ENCODE data around the gene ZMAT5.
A peak's percentile ranks its signal among the peaks of the same experiment; 100 is the strongest.

Gene ZMAT5

DNA sequence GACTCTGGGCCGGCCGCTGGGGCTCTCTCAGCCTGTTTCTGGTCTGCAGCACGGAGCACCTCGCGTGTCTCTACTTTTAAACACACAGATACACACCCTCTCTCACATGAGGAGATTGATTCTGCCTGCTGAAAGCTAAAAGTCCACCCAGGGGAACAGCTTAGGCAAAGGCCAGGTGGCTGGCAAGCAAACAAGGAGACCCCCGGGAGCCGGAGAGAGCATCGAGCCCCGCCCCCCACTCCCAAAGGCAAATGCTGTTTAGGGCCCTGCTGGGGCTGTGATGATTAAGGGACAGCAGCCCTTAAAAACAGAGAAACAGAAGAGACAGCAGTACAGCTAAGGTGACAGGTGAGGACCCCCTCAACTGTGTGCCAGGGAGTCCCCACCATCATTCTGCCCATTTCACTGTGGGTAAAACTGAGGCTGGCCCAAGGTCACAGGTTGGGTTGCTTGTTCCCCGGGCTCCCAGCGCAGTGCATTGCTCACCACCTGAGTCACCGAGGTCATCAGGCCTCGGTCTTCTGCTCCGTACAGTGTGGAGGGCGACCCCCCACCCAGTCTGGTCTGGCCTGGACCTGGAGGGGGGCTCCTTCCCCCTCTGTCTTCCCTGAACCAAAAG is 40.2 kb downstream of the ZMAT5 start:
- no peak for DNase-seq

DNA sequence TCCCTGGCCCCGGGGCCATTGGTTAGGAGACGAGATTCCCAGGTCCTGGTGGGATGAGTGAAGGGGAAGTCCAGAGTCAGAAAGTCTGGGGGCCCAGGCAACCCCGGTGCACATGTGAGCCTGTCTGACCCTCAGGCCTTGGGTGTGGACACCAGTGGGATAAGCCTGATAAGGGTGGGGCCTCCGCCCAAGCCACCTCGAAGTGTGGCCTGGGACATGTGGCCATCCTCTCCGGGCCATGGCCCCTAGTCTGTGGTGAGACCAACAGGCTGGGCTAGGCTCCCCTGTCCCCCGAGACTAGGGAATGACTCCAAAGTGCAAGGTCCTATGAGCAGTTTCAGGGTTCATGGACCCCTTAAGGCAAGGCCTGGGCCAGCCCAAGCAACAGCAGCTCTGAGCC is 40.7 kb downstream of the ZMAT5 start:
- DNase-seq: no peak

DNA sequence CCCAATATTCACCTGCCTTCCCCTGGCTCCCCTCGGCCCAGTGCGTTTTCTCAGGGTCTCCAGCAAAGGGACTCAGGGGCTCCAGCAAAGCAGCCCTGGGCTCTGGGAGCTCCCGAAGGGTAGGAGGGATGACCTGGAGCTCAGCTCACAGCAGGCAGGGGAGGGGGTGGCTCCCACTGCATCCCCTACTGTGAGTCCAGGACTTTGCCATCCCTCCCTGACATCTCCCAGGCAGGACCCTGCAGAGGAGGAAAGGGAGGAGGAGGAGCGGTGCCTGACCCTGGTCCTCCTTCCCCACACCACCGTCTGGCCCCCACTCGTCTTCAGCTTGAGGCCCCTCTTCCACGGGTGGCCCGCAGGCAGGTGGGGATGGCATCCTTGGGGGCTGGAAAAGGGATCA is 42.0 kb downstream of the ZMAT5 start:
- no peak for DNase-seq

DNA sequence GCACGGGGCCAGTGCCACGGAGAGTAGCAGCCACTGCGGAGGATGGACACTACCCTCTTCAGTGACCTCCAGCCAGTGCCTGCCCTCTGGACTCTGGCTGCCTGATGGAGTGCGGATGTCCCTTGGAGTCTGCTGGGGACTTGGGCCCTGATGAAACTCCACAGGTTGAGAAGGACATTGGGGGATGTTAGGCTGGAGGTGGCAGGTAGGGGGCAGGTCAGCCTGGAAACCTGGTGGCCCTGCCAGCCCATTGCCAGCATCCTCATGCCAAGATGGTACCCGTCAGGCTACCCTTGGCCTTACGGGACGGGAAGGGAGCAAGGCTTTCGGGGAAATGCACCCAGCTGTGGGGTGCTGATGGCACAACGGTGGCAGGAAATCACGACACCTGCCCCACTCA is 43.0 kb downstream of the ZMAT5 start:
- DNase-seq: no peak

DNA sequence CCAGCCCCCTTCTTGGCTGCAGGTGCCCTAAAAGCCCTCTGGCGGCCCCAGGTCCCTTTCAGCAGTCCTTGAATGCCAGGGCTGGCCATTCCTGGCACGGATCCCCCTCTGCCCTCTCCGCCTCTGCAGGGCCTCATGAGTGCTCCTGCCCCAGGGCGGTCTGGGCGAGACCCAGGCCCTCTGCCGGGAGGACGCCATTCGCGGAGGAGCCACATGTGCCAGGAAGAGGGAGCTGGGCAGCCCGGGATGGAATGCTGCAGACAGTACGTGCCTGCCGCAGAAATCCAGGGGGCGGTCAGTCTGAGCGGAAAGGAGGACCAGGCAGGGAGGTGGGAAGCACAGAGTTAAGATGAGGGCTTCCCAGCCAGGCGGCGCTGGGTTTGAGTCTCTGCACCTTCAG is 44.2 kb downstream of the ZMAT5 start:
- no peak for DNase-seq

DNA sequence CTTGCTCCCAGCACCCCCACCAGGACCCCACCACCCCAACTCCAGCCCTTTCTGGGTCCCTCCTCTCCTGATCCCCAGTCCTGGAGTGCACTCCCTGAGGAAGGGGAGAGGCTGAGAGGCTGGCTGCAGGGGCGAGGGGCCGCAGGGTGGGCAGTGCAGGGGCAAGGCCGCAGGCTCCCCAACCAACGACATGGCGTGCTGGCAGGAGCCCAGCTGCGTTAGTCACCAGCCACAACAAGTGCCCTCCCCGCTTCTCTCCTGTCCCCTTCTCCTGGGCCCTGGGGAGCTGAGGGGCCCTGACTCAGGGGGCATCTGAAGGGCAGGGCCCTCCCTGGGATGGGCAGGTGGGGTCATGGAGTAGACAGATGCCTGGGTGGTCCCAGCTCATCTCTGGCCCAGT is 44.7 kb downstream of the ZMAT5 start:
- DNase-seq: no peak

DNA sequence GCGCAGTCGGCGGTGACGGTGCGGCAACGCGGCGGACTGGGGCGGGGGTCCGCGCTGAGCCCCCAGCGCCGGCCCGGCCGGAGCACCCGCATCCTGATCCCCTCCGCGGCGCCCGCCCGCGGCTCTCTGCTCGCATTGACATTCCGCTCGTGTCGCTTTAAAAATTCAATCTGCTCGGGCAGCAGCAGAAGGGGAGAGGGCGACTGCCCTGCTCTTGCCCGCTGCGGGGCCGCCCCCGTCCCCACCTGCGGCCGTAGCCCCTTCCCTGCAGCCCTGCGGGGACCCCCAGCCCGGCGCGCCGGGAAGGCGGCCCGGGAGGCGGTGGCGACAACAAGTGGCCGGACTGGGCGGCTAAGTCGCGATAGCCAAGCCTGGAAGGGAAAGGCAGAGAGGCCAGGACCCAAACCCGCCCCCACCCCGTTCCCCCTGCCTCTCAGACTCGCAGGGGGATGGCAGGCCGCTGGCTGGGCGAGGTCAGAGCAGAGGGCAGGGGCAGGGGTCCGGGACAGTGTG is 45.9 kb downstream of the ZMAT5 start:
- no peak for DNase-seq

DNA sequence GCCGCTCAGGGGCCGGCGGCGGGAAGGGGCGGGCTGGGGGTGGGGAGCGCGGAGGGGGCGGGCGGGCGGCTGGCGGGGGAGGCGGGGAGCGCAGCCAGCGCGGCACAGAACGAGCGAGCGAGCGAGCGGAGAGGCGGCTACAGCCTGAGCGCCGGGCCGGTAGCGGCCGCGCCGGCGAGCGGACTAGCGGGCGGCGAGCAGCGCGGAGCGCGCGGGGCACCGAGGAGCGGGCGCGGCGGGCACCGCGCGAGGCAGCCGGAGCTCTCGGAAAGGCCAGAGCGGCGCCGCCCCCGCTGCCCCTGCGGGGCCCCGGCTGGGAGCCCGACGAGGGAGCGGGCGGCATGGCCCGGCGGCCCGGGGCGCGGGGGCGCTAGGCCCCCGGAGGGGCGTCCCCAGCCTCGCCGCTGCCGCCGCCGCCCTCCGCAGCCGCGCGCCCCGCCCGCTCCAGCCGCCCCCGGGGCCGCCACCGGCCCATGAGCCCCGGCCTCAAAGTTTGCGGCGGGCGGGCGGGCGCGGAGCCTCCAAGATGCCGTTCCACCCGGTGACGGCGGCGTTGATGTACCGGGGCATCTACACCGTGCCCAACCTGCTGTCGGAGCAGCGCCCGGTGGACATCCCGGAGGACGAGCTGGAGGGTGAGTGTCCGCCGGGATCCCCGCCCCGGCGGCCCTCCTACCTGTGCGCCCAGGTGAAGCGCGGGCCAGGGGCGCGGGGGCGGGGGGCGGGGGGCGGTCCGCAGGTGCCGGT is 46.7 kb downstream of the ZMAT5 start, which contains the start of gene CABP7:
TSS of gene CABP7 (plus strand) at position 105 of the 747 bp plus-strand sequence. CDS start at position 527, 422 bp downstream.
- DNase-seq: no peak

DNA sequence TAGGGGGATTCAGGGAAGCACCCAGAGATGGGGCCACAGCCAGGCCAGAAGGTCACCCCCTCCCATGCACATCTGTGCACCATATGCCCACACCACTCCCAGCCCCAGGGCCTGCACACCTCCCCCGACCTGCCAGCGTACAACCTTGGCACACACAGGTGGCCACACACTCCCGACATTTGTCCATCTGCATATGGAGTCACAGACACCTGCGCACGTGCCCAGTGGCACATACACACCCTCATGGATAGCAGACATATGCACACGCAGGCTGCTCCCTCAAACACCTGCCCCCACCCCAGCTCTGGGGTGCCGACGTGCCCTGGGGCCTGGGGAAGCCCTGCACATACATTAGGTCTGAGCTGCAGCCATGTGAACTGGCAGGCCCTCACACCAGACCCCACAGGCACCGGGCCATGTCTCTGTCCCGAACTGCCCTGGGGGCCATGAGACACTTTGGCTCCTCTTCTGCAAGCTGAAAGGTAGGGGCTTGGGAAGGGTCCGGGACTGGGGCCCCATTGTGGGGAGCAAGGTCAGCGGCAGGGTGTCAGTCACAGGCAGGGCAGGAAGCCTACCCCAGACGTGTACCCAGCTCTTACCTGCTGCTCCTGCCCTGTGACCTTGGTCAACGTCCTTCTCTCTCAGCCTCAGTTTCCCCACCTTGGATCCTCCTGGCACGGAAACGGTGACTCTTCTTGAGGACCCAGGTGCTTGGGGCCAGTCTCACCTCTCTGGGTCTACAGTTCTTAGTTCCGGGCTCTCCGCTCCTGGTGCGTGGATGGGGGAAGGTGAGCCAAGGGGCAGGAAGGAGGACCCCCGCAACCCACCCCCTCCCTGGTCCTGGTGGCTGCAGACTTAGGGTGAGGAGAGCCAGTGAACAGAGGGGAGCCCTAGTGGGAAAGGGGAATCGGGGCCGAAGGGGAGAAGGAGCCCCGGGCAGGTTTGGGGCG is 47.6 kb downstream of the ZMAT5 start:
- no peak for DNase-seq

DNA sequence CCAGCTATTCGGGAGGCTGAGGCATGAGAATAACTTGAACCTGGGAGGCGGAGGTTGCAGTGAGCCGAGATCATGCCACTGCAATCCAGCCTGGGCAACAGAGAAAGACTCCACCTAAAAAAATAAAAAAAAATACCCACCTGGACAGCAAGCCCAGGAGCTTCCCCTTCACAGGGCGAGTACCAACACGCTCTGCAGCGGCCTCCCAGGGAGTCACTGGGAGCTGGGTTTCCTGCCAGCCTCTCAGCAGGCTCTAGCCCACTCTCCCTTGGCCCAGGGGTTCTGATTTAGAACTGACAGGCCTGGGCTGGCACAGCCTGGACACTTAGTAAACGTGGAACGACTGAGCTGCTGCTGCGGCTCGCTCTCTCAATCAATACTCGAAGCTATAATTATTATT is 49.0 kb downstream of the ZMAT5 start:
- DNase-seq: no peak

DNA sequence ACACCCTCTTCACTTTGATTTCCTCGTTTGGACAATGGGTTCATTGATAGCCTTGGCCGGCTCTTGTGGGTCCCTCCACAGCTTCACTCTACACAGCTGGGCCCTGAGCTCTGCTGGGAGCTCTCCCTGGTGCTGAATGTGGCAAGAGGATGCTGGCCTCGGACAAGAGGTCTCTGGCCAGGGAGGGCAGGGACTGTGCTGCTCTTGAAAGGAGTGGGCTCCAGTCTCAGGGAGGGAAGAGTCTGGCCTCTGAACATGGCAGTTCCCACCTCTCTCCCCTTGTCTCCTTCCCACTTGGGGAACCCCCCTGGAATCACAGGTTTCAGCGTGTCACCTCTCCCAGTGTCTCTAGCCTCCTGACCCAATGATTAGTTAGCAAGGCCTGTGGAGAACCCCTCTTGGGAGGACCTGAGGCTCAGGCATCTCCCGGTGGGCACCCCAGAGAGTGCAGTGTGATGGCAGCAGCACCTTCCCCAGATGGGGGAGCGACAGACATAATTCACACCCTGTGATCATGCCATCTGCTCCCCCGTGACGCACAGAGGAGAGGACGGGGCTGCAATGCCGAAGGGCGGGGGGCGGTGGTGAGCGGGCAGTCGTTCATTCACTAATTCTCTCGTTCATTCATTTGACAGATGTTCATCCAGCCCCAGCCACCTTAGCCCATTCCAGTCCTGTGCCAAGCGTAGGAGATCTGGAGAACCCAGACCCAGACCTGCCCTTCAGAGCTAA is 49.8 kb downstream of the ZMAT5 start:
- no peak for DNase-seq

DNA sequence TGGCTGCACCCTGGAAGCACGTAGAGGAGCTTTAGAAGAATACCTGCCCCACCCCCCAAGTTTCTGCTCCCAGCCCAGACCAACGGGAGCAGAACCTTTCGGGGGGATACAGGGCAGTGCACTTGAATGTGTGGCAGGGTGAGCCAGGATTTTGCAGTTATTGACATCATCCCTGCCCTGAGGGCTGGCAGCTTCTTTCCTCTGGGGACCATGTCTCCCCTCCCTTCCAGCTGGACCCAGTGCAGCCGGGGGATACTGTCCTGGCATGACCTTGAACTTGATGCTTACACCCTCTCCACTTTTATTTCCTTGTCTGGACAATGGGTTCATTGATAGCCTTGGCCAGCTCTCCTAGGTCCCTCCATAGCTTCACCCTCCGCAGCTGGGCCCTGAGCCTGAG is 51.1 kb downstream of the ZMAT5 start:
- no peak for DNase-seq

DNA sequence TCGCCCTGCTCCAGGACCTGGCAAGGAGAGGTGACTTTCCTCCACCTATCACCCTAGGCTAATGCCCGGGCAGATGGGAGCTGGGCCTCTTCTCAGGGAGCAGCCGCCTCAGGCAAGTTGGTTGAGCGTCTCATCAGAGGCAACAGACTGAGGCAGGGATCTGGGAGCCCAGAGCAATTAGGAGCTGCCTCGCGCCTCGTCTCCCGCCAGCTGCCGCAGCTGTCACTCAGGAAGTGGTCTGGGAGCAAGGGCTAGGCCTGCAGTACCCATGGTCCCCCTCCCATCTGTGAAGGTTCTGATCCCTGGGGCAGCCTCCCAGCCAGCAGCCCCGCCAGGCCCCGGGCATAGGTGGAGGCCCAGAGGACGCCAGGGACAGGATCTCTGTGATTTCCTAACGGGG is 51.6 kb downstream of the ZMAT5 start:
- peak; percentile 31 for DNase-seq

DNA sequence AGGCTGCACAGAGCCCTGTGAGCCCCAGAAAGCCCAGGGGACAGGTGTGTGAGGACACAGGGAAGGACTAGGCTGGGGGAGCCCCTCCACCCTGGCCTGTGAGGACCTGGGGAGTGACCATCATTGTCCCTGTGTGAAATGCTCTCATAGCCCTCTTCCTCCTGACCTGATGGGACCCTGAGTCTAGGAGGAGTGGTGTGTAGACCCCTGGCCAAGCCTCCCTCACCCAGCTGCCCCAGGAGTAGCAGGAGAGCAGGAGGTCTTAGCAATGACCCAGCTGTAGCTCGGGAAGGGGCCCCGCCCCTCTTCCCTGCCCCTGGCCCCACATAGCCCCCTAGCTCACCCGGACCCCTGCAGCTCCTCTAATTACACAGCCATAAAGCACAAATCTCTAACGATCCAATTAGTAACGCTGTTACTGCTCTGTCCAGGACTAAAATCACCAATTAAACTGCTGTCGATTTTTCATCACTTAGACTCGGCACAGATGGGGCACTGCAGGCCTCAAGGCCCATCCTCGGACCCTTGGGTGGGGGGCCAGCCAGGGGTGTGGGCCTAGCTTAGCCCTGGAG is 53.6 kb downstream of the ZMAT5 start:
- no peak for DNase-seq

DNA sequence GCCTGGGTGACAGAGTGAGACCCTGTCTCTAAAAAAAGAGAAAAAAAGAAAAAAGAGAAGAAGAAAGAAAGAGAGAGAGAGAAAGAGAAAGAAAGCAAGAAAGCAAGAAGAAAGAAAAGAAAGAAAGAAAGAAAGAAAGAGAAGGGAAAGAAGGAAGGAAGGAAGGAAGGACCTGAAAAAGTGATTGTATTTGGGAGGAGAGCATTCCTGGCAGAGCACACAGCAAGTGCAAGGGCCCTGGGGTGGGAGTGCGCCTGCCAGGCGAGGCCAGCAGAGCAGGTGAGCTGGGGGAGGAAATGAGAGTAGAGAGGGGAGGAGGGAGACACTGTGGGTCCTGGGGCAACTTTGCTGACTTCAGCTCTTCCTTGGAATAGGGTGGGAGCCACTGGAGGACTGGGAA is 54.7 kb downstream of the ZMAT5 start:
- DNase-seq: no peak

DNA sequence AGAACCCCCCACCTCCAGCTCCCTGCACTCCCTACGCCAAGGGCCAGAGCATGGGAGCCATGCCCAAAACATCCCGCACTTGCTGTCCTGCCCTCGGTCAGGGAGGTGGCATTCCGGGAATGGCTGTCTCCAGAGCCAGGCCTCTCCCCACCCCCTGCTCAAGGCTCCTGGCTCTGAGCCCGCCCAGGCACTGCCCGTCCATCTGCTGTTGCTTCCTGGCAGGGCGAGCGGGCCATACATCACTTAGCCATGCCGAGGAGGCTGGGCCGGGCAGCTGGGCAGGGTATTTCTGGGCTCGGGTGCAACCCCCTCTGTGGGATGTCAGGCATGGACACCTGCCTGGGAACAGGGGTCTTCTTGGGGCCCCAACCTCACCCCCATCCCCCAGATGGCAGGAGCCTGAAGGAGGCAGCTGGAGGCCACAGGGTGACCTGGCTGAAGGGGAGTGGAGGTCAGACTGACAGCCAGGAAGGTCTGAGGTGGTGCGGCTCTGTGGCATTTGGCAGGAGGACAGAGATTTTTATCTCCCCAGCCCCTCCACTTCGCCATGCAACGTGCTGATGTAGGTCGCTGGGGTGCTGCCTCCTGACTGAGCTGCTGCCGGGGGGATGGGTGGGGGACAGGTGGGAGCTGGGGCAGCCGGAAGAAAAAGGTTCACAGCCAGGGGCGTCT is 55.7 kb downstream of the ZMAT5 start:
- DNase-seq: peak; percentile 26

DNA sequence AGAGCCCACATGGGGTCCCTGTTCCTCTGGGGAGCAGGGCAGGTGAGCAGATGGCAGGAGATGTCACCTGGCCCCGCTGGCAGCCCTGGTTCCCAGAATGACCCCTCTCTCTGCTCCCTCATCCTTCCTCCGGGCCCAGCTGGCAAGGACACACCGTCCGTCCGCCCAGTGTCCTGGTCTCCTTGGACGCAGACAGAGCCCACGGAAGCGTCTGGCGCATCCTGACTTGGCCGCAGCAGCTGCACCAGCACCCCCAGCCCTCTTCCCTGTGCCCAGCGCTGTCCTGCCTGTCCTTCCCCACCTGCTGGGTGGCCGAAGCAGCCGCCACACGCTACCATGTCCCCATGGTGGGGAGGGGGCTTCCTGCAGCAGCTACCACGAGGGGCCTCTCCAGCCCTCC is 56.6 kb downstream of the ZMAT5 start:
- DNase-seq: no peak

DNA sequence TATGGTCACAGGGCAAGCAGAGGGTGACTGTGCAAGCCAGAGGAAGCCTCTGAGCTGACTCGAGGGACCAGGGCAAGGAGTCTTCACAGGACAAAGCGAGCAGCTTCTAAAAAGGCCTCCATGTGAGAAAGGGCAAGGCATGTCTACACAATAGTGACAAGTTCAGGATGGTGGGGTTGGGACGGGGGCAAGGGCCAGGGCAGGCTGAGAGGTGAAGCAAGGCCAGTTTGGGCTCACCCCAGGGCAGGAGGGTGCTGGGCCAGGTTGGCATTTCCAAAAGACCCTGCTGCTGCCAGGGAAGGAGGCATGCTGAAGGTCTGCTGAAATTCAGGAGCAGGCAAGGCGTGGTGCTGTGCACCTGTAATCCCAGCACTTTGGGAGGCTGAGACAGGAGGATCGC is 59.3 kb downstream of the ZMAT5 start:
- no peak for DNase-seq

DNA sequence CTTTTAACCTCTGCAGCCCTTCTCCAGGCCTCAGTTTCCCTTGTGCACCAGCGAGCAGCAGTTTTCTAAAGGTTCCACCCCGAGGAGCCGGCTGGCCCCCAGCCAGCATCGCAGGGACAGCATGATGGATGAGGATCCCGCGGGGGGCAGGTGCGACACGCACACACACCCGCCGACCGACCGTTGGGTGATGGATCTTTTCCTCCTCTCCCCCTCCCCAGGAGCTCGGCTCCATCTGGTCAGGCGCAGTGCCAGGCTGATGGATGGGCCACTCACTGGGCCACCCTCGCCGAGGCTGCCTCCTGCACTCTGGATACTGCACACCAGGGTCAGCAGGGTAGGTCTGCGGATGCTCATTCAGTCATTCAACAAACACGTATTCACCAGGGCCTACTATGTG is 59.8 kb downstream of the ZMAT5 start:
- DNase-seq: peak; percentile 81

DNA sequence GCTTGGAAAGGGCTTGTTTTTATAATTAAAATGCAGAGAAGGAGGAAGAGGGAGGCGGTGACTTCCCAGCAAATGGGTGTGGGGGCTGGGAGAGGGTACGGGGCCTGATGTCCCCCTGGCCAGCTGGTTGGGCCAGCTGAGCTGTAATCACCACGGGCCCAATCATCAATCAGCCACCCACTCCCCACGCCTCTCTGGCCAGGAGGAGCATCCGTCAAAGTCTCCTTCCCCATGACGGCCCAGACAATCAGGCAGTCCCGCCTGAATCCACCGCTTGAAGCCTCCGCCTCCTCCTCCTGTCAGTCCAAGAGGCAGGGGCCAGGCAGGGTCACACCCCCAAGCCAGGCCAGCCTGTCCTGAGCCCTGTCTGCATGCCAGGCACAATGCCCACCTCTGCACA is 60.3 kb downstream of the ZMAT5 start:
- DNase-seq: peak; percentile 67

DNA sequence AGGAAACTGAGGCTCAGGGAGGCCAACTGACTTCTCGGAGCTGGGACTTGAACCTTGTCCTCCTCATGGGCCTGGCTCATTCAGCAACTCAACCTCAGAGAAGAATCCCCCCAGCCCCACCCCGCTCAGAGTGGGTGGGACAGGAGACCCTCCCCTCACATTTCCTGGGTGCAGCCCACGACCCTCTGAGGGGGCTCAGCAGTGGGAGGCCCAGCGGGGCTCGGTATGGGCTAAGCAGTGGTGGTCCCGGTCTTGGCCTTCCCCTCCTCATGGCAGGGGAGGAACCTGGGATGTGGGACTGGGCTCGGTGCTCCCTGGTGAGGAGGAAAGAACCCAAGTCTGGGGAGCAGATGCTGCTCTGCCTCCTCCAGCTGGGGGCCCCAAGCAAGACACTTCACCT is 61.2 kb downstream of the ZMAT5 start:
- DNase-seq: no peak

All from NCI-H774 (cell line).